ENCODE results near the gene LTBP4. TPM values are rescaled to one million over a fixed set of nuclear protein-coding genes. Genes with fewer than 3 reads are reported as not detected.
A peak's percentile ranks its signal among the peaks of the same experiment; 100 is the strongest.

The LTBP4 gene
- polyA plus RNA-seq, 1 of the 3 experiments (the other 2 are of a cell fraction), result 24.8 TPM

DNA sequence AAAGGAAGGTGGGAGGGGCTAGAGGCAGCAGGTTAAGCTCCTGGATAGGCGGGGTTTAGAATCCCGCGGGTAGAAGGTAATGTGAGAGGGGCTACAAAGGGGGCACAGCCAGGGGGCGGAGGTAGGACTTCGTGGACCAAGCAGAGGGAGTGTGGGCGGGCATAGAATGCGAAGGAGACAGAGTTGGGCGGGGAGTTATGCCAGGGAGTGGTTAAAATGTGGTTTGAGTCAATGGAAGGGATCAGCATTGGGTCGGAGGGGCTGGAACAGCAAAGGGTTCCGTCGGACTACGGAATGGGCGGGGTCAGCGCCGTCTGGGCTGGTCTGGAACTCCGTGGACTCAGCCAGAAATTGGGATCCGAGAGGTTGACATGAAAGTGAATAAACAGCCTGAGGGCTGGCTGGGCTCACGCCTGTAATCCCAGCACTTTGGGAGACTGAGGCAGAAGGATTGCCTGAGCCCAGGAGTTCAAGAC is 3.0 kb downstream of the LTBP4 start:
- H3K79me2 ChIP-seq (ENCODE audit: insufficient read depth), result no peaks in the 10 kb centered on the region
- H3K4me3 ChIP-seq (ENCODE audit: low read depth in 2 of 2, low read length in 1 of 2), result peak overlapping the region in 1 of 2 experiments; percentile 52; a peak in 3 of 4 replicates
- peaks cover 22% of the 10 kb centered on the region for H3F3A ChIP-seq (replicated peaks; ENCODE audit: insufficient read depth)
- no peak for DNase-seq
- peaks cover 7 to 43% of the 10 kb centered on the region in 2 experiments; a peak in 2 of 4 replicates for H3K4me1 ChIP-seq (ENCODE audit: control insufficient read depth in 1 of 2, insufficient read depth in 2 of 2, low read depth in 1 of 2, low read length in 1 of 2)
- no peak overlapping the region for H3K9ac ChIP-seq
- H2AFZ ChIP-seq (ENCODE audit: low read depth), result peak overlapping the region; percentile 71
- ChIA-PET POLR2A (interaction anchor here (0.7 to 1.1 kb wide), 3 partner anchors 9 to 72 kb away, joined by 3 read pairs; no protein-coding TSS in a partner anchor), CTCF (interaction anchor here (0.6 to 9.6 kb wide), 13 partner anchors 12 to 299 kb away, joined by 3 to 176 read pairs (median 4); partner anchors contain the start of genes BLVRB and EGLN2)
- no peaks in the 10 kb centered on the region for H3K9me3 ChIP-seq
- peak overlapping the region; percentile 88 for H3K4me2 ChIP-seq
- no peaks in the 10 kb centered on the region for H3K9me2 ChIP-seq
- H3K27ac ChIP-seq (ENCODE audit: low read depth in 2 of 2, low read length in 1 of 2), result no peak overlapping the region
- no peaks in the 10 kb centered on the region for H3K36me3 ChIP-seq (replicated peaks in 1 of 2; ENCODE audit: control insufficient read depth in 1 of 2, insufficient read depth in 2 of 2, low read length in 1 of 2)
- H3K27me3 ChIP-seq (ENCODE audit: insufficient read depth), result no peaks in the 10 kb centered on the region
- no peaks in the 10 kb centered on the region; the same call in 1 of the 2 replicates for H4K20me1 ChIP-seq (ENCODE audit: insufficient read depth)
- TF ChIP-seq JUND (IDR thresholded peaks at IDR 0.05), result no peak
- no peak for TF ChIP-seq EP300 (IDR thresholded peaks at IDR 0.05; ENCODE audit: borderline replicate concordance in 1 of 2, low read depth in 1 of 2, low read length in 1 of 2)
- no peak for TF ChIP-seq FOSL2 (IDR thresholded peaks at IDR 0.05; ENCODE audit: borderline replicate concordance, low read depth)
- no peak for TF ChIP-seq MEF2A (IDR thresholded peaks at IDR 0.05; ENCODE audit: borderline replicate concordance, low read depth)
- TF ChIP-seq TCF12 (IDR thresholded peaks at IDR 0.05), result no peak
- no peak for TF ChIP-seq YY1 (IDR thresholded peaks at IDR 0.05; ENCODE audit: low read depth)
- no peak for TF ChIP-seq RFX5 (IDR thresholded peaks at IDR 0.05; ENCODE audit: low read length)
- TF ChIP-seq, protein P1, sequence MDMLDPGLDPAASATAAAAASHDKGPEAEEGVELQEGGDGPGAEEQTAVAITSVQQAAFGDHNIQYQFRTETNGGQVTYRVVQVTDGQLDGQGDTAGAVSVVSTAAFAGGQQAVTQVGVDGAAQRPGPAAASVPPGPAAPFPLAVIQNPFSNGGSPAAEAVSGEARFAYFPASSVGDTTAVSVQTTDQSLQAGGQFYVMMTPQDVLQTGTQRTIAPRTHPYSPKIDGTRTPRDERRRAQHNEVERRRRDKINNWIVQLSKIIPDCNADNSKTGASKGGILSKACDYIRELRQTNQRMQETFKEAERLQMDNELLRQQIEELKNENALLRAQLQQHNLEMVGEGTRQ (IDR thresholded peaks at IDR 0.05; ENCODE audit: borderline replicate concordance, low read depth, low read length), result no peak
- no peak for TF ChIP-seq FOXJ3 (CRISPR knock-in tag; IDR thresholded peaks at IDR 0.05)
- TF ChIP-seq RCOR1 (IDR thresholded peaks at IDR 0.05; ENCODE audit: low read length), result no peak
- no peak for TF ChIP-seq RXRA (IDR thresholded peaks at IDR 0.05; ENCODE audit: borderline replicate concordance, low read depth)
- no peak for TF ChIP-seq NFIC (IDR thresholded peaks at IDR 0.05; ENCODE audit: borderline replicate concordance)
- no peak for TF ChIP-seq EZH2phosphoT487 (IDR thresholded peaks at IDR 0.05; ENCODE audit: borderline replicate concordance, low read depth)
- WGBS (ENCODE audit: low lambda C conversion rate), result 6% methylated on average over 18 of the region's 18 CpGs

DNA sequence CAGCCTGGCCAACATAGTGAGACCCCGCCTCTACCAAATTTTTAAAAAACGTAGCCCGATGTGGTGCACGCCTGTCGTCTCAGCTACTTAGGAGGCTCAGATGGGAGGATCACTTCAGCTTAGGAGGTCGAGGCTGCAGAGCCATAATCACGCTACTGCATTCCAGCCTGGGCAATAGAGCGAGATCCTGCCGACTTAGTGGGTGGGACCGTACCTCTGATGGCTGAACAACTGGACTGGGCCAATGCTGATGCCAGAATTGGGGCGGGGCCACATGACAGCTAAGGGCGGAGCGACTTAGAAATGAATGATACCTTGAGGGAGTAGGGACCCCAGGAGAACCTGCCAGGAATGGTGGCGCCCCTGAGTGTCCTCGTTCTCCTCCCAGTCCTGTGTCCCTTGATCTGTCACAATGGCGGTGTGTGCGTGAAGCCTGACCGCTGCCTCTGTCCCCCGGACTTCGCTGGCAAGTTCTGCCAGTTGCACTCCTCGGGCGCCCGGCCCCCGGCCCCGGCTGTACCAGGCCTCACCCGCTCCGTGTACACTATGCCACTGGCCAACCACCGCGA is 3.6 kb downstream of the LTBP4 start:
- TF ChIP-seq, protein P2, sequence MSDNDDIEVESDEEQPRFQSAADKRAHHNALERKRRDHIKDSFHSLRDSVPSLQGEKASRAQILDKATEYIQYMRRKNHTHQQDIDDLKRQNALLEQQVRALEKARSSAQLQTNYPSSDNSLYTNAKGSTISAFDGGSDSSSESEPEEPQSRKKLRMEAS (IDR thresholded peaks at IDR 0.05; ENCODE audit: low read depth), result no peak
- TF ChIP-seq POLR2AphosphoS5 (IDR thresholded peaks at IDR 0.05; ENCODE audit: low read depth, low read length) (no peak), CHD2 (IDR thresholded peaks at IDR 0.05; ENCODE audit: low read length, partially characterized antibody) (no peak), GATA2 (CRISPR knock-in tag; IDR thresholded peaks at IDR 0.05) (no peak), RCOR1 (IDR thresholded peaks at IDR 0.05; ENCODE audit: low read length) (no peak), MXI1 (IDR thresholded peaks at IDR 0.05; ENCODE audit: low read depth, low read length) (no peak)
- TF ChIP-seq, protein P3, sequence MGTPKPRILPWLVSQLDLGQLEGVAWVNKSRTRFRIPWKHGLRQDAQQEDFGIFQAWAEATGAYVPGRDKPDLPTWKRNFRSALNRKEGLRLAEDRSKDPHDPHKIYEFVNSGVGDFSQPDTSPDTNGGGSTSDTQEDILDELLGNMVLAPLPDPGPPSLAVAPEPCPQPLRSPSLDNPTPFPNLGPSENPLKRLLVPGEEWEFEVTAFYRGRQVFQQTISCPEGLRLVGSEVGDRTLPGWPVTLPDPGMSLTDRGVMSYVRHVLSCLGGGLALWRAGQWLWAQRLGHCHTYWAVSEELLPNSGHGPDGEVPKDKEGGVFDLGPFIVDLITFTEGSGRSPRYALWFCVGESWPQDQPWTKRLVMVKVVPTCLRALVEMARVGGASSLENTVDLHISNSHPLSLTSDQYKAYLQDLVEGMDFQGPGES (IDR thresholded peaks at IDR 0.05; ENCODE audit: low read depth, low read length), result no peak
- TF ChIP-seq, protein P1 (IDR thresholded peaks at IDR 0.05; ENCODE audit: borderline replicate concordance, low read depth, low read length), result no peak
- H2AFZ ChIP-seq (ENCODE audit: low read depth), result peak overlapping the region; percentile 74; the same call in 1 of the 2 replicates
- WGBS (ENCODE audit: low lambda C conversion rate), result 48% methylated on average over 15 of the region's 29 CpGs
- H3K27ac ChIP-seq (ENCODE audit: low read depth in 2 of 2, low read length in 1 of 2), result no peak overlapping the region
- H3K4me1 ChIP-seq (ENCODE audit: control insufficient read depth in 1 of 2, insufficient read depth in 2 of 2, low read depth in 1 of 2, low read length in 1 of 2), result peaks cover 7 to 46% of the 10 kb centered on the region in 2 experiments; a peak in 2 of 4 replicates
- peak; percentile 36 for DNase-seq
- no peaks in the 10 kb centered on the region for H3K27me3 ChIP-seq (ENCODE audit: insufficient read depth)
- H3K36me3 ChIP-seq (replicated peaks in 1 of 2; ENCODE audit: control insufficient read depth in 1 of 2, insufficient read depth in 2 of 2, low read length in 1 of 2), result no peaks in the 10 kb centered on the region
- no peaks in the 10 kb centered on the region for H3K9me2 ChIP-seq
- POLR2A ChIA-PET, result interaction anchor here (0.7 to 1.2 kb wide), 3 partner anchors 10 to 72 kb away, joined by 3 read pairs; no protein-coding TSS in a partner anchor
- CTCF ChIA-PET, result interaction anchor here (0.7 to 9.6 kb wide), 13 partner anchors 11 to 184 kb away, joined by 3 to 176 read pairs (median 4); no protein-coding TSS in a partner anchor
- no peaks in the 10 kb centered on the region for H3K79me2 ChIP-seq (ENCODE audit: insufficient read depth)
- H3K9ac ChIP-seq, result no peak overlapping the region
- peak overlapping the region; percentile 88 for H3K4me2 ChIP-seq
- no peaks in the 10 kb centered on the region for H4K20me1 ChIP-seq (ENCODE audit: insufficient read depth)
- no peaks in the 10 kb centered on the region for H3K9me3 ChIP-seq
- peak overlapping the region; percentile 52 to 62; a peak in 3 of 4 replicates for H3K4me3 ChIP-seq (ENCODE audit: low read depth in 2 of 2, low read length in 1 of 2)
- peaks cover 22% of the 10 kb centered on the region for H3F3A ChIP-seq (replicated peaks; ENCODE audit: insufficient read depth)
